ENCODE data around the gene CHST11.
"Not testable (repeated sequence)": the region's sequence is repeated elsewhere in the genome, so short reads cannot be mapped to it uniquely, and the experiment has no call there.

Gene CHST11

GRCh38 chr12:104603545-104603973 is 146.8 kb downstream of the CHST11 start:
- DNase-seq (ENCODE audit: low read depth in 2 of 2) = no peak

- peak; percentile 26 to 48 for DNase-seq (ENCODE audit: low read depth in 2 of 2)
Measured at GRCh38 chr12:104604070-104604994, 147.6 kb downstream of the CHST11 start.

- DNase-seq (ENCODE audit: low read depth in 2 of 2) = no peak
Measured at GRCh38 chr12:104604995-104605675, 148.4 kb downstream of the CHST11 start.

- no peak for DNase-seq (ENCODE audit: low read depth in 2 of 2)
Measured at GRCh38 chr12:104605685-104606084, 148.9 kb downstream of the CHST11 start.

- DNase-seq (ENCODE audit: low read depth in 2 of 2) = no peak
Measured at GRCh38 chr12:104608998-104609397, 152.2 kb downstream of the CHST11 start.

- DNase-seq (ENCODE audit: low read depth in 2 of 2) = no peak
Measured at GRCh38 chr12:104609445-104609844, 152.7 kb downstream of the CHST11 start.

- no peak for DNase-seq (ENCODE audit: low read depth in 2 of 2)
Measured at GRCh38 chr12:104610513-104611235, 153.9 kb downstream of the CHST11 start.

GRCh38 chr12:104611671-104612070 is 154.9 kb downstream of the CHST11 start:
- DNase-seq (ENCODE audit: low read depth in 2 of 2) = no peak

- DNase-seq (ENCODE audit: low read depth in 2 of 2) = not testable (repeated sequence)
Measured at GRCh38 chr12:104613372-104613771, 156.6 kb downstream of the CHST11 start.

- no peak for DNase-seq (ENCODE audit: low read depth in 2 of 2)
Measured at GRCh38 chr12:104615048-104615561, 158.4 kb downstream of the CHST11 start.

GRCh38 chr12:104618691-104619090 is 161.9 kb downstream of the CHST11 start:
- DNase-seq (ENCODE audit: low read depth in 2 of 2) = no peak

GRCh38 chr12:104619305-104619704 is 162.6 kb downstream of the CHST11 start:
- no peak for DNase-seq (ENCODE audit: low read depth in 2 of 2)

- no peak for DNase-seq (ENCODE audit: low read depth in 2 of 2)
Measured at GRCh38 chr12:104620837-104621531, 164.2 kb downstream of the CHST11 start.

- DNase-seq (ENCODE audit: low read depth in 2 of 2) = no peak
Measured at GRCh38 chr12:104622928-104623327, 166.2 kb downstream of the CHST11 start.

GRCh38 chr12:104623883-104624282 is 167.1 kb downstream of the CHST11 start:
- DNase-seq (ENCODE audit: low read depth in 2 of 2) = no peak

- no peak for DNase-seq (ENCODE audit: low read depth in 2 of 2)
Measured at GRCh38 chr12:104624529-104624928, 167.8 kb downstream of the CHST11 start.

- no peak for DNase-seq (ENCODE audit: low read depth in 2 of 2)
Measured at GRCh38 chr12:104626069-104626837, 169.5 kb downstream of the CHST11 start.

GRCh38 chr12:104627231-104627989 is 170.7 kb downstream of the CHST11 start:
- DNase-seq (ENCODE audit: low read depth in 2 of 2) = no peak

GRCh38 chr12:104627990-104628830 is 171.5 kb downstream of the CHST11 start:
- DNase-seq (ENCODE audit: low read depth in 2 of 2) = no peak
